AG10803 (cell line): ENCODE data around the gene PKP1.

Source experiments
- DNase-seq: peaks from one replicate; pipeline ENCODE4 v3.0.0; 2010; ENCODE audit warnings: low read depth
- H3K4me3 ChIP-seq: 2 replicates; pipeline ENCODE4 v1.5.1; 2011; ENCODE audit warnings: mild to moderate bottlenecking, low read length, control low read depth
- CTCF ChIP-seq: conservative IDR thresholded peaks from 2 replicates; pipeline ENCODE4 v1.5.1; 2011; ENCODE audit warnings: mild to moderate bottlenecking, low read length, control low read depth, inconsistent platforms

Gene PKP1

GRCh38 chr1:201348211-201348566, 64.9 kb downstream of the PKP1 start:
- H3K4me3 ChIP-seq = no peak overlapping the region
- peak; percentile 72 for TF ChIP-seq CTCF
- DNase-seq = peak; percentile 35

GRCh38 chr1:201349092-201349491, 65.8 kb downstream of the PKP1 start:
- no peak overlapping the region for H3K4me3 ChIP-seq
- no peak for DNase-seq
- no peak for TF ChIP-seq CTCF

GRCh38 chr1:201350361-201350725, 67.0 kb downstream of the PKP1 start:
- TF ChIP-seq CTCF = no peak
- DNase-seq = no peak
- H3K4me3 ChIP-seq = no peak overlapping the region

GRCh38 chr1:201350884-201351283, 67.6 kb downstream of the PKP1 start:
- TF ChIP-seq CTCF = no peak
- no peak overlapping the region for H3K4me3 ChIP-seq
- no peak for DNase-seq

- DNase-seq = no peak
- no peak overlapping the region for H3K4me3 ChIP-seq
- no peak for TF ChIP-seq CTCF
Observed at GRCh38 chr1:201351617-201352016, 68.3 kb downstream of the PKP1 start.

GRCh38 chr1:201353186-201353940, 70.1 kb downstream of the PKP1 start:
- DNase-seq = no peak
- no peak for TF ChIP-seq CTCF
- H3K4me3 ChIP-seq = no peak overlapping the region

GRCh38 chr1:201354151-201354900, 71.0 kb downstream of the PKP1 start:
- no peak for DNase-seq
- H3K4me3 ChIP-seq = no peak overlapping the region
- TF ChIP-seq CTCF = no peak
